ENCODE data around the gene GRIK1. TPM values are rescaled to one million over a fixed set of nuclear protein-coding genes. Genes with fewer than 3 reads are reported as not detected.
A peak's percentile ranks its signal among the peaks of the same experiment; 100 is the strongest.

The GRIK1 gene
- total RNA-seq, 1 donor, result not detected

DNA sequence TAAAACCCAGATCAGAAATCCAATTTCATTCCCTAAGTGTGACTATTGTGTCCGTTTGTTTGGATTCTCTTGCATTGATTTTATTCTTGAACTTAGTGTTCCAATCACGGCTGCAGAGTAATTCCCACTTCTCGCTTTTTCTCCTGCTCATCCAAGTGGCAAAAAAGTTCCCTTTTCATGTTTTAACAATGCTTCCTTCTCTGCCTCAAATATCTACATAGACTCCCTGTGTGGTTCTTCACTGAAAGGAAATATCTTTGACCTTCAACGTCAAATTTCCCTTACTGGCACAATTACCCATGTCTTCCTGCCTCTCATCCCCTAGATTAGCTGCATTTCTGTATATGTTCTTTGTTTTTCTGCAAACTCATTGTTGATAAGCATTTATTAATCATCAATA, 335.7 kb downstream of the GRIK1 start:
- TF ChIP-seq, protein P1, sequence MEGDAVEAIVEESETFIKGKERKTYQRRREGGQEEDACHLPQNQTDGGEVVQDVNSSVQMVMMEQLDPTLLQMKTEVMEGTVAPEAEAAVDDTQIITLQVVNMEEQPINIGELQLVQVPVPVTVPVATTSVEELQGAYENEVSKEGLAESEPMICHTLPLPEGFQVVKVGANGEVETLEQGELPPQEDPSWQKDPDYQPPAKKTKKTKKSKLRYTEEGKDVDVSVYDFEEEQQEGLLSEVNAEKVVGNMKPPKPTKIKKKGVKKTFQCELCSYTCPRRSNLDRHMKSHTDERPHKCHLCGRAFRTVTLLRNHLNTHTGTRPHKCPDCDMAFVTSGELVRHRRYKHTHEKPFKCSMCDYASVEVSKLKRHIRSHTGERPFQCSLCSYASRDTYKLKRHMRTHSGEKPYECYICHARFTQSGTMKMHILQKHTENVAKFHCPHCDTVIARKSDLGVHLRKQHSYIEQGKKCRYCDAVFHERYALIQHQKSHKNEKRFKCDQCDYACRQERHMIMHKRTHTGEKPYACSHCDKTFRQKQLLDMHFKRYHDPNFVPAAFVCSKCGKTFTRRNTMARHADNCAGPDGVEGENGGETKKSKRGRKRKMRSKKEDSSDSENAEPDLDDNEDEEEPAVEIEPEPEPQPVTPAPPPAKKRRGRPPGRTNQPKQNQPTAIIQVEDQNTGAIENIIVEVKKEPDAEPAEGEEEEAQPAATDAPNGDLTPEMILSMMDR (IDR thresholded peaks at IDR 0.05; ENCODE audit: extremely low read depth, low read depth, low read length), result no peak
- H3K27me3 ChIP-seq (ENCODE audit: insufficient read depth, low read length), result no peaks in the 10 kb centered on the region
- H4K20me1 ChIP-seq (ENCODE audit: insufficient read depth, low read length), result no peaks in the 10 kb centered on the region
- H2AFZ ChIP-seq (ENCODE audit: low read length), result no peak overlapping the region
- H3K4me3 ChIP-seq (ENCODE audit: insufficient read depth, low read length), result no peak overlapping the region
- H3K4me1 ChIP-seq (ENCODE audit: insufficient read depth, low read length), result no peaks in the 10 kb centered on the region
- no peak overlapping the region for H3K4me2 ChIP-seq (ENCODE audit: insufficient read depth, low read length)
- peak; percentile 19 for DNase-seq (ENCODE audit: insufficient read length, low spot score, missing footprints)
- no peak overlapping the region for H3K27ac ChIP-seq (ENCODE audit: low read depth, low read length)
- H3K9me3 ChIP-seq (ENCODE audit: low read depth, low read length), result no peaks in the 10 kb centered on the region
- no peaks in the 10 kb centered on the region for H3K79me2 ChIP-seq (ENCODE audit: insufficient read depth, low read length)
- no peaks in the 10 kb centered on the region for H3K36me3 ChIP-seq (ENCODE audit: insufficient read depth, low read length)

DNA sequence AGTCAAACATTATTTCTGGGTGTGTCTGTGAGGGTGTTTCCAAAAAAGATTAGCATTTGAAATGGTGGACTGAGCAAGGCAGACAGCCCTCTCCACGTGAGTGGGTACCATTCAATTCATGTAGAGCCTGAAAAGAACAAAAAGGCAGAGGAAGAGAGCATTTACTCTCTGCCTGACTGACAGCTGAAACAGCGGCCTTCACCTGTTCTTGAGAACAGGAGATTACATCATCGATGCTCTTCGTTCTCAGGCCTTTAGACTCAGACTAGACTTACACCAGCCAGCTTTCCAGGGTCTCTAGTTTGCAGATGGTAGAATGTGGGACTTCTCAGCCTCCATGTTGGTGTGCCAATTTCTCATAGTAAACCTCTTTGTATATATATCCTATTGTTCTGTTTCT, 338.7 kb downstream of the GRIK1 start:
- no peak overlapping the region for H3K27ac ChIP-seq (ENCODE audit: low read depth, low read length)
- no peaks in the 10 kb centered on the region for H3K36me3 ChIP-seq (ENCODE audit: insufficient read depth, low read length)
- no peaks in the 10 kb centered on the region for H4K20me1 ChIP-seq (ENCODE audit: insufficient read depth, low read length)
- H3K79me2 ChIP-seq (ENCODE audit: insufficient read depth, low read length), result no peaks in the 10 kb centered on the region
- no peak overlapping the region for H2AFZ ChIP-seq (ENCODE audit: low read length)
- no peak overlapping the region for H3K4me2 ChIP-seq (ENCODE audit: insufficient read depth, low read length)
- H3K27me3 ChIP-seq (ENCODE audit: insufficient read depth, low read length), result no peaks in the 10 kb centered on the region
- no peak overlapping the region for H3K4me3 ChIP-seq (ENCODE audit: insufficient read depth, low read length)
- TF ChIP-seq, protein P1 (IDR thresholded peaks at IDR 0.05; ENCODE audit: extremely low read depth, low read depth, low read length), result no peak
- no peak for DNase-seq (ENCODE audit: insufficient read length, low spot score, missing footprints)
- H3K4me1 ChIP-seq (ENCODE audit: insufficient read depth, low read length), result no peaks in the 10 kb centered on the region
- H3K9me3 ChIP-seq (ENCODE audit: low read depth, low read length), result no peaks in the 10 kb centered on the region

DNA sequence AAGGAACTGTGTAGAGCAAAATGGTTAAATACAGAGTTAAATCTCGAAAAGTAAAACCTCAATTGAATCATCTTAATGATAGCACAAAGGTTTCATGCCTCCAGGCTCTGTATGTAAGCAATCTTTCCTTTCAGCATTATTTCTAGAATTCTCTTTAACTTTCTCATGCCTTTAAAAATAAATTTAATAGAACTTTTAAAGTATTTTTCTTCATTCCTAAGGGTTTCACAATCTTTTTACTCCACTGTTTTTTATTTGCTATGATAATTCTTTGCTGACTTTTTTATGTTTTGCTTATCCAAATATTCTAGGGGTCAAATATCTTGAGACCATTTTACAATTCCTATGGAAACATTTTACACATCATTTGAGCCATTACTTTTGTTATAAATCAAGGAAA, 353.1 kb downstream of the GRIK1 start:
- DNase-seq (ENCODE audit: insufficient read length, low spot score, missing footprints), result no peak
- Histone ChIP-seq H3K4me3 (ENCODE audit: insufficient read depth, low read length) (no peak overlapping the region), H3K36me3 (ENCODE audit: insufficient read depth, low read length) (no peaks in the 10 kb centered on the region), H3K79me2 (ENCODE audit: insufficient read depth, low read length) (no peaks in the 10 kb centered on the region), H3K27me3 (ENCODE audit: insufficient read depth, low read length) (no peaks in the 10 kb centered on the region), H3K4me1 (ENCODE audit: insufficient read depth, low read length) (no peaks in the 10 kb centered on the region), H4K20me1 (ENCODE audit: insufficient read depth, low read length) (no peaks in the 10 kb centered on the region), H2AFZ (ENCODE audit: low read length) (no peak overlapping the region), H3K4me2 (ENCODE audit: insufficient read depth, low read length) (no peak overlapping the region), H3K27ac (ENCODE audit: low read depth, low read length) (no peak overlapping the region), H3K9me3 (ENCODE audit: low read depth, low read length) (no peaks in the 10 kb centered on the region)
- TF ChIP-seq, protein P1 (IDR thresholded peaks at IDR 0.05; ENCODE audit: extremely low read depth, low read depth, low read length), result no peak

DNA sequence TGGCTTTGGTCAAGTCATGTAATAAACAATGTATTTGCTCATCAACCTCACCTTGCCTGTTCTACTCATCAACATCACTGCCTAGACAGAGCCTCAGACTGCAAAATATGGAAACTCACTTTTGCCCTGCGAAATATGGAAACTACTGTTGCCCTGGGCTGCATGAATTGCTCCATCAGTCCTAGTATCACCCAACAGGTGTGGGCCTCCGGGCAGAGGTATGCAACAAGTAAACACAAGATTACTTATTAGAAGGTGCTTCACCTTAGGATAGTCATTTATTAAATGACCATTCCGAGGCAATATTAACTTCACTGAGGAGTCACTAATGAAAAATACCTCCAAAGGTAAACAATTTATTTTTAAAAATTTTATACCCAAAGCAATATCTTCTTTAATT, 354.3 kb downstream of the GRIK1 start:
- Histone ChIP-seq H3K36me3 (ENCODE audit: insufficient read depth, low read length) (no peaks in the 10 kb centered on the region), H3K27ac (ENCODE audit: low read depth, low read length) (no peak overlapping the region), H3K79me2 (ENCODE audit: insufficient read depth, low read length) (no peaks in the 10 kb centered on the region), H3K4me2 (ENCODE audit: insufficient read depth, low read length) (no peak overlapping the region), H3K27me3 (ENCODE audit: insufficient read depth, low read length) (no peaks in the 10 kb centered on the region), H2AFZ (ENCODE audit: low read length) (no peak overlapping the region), H4K20me1 (ENCODE audit: insufficient read depth, low read length) (no peaks in the 10 kb centered on the region), H3K4me3 (ENCODE audit: insufficient read depth, low read length) (no peak overlapping the region), H3K9me3 (ENCODE audit: low read depth, low read length) (no peaks in the 10 kb centered on the region), H3K4me1 (ENCODE audit: insufficient read depth, low read length) (no peaks in the 10 kb centered on the region)
- TF ChIP-seq, protein P1 (IDR thresholded peaks at IDR 0.05; ENCODE audit: extremely low read depth, low read depth, low read length), result no peak
- no peak for DNase-seq (ENCODE audit: insufficient read length, low spot score, missing footprints)
